ENCODE data around the gene CTDNEP1.

DNA sequence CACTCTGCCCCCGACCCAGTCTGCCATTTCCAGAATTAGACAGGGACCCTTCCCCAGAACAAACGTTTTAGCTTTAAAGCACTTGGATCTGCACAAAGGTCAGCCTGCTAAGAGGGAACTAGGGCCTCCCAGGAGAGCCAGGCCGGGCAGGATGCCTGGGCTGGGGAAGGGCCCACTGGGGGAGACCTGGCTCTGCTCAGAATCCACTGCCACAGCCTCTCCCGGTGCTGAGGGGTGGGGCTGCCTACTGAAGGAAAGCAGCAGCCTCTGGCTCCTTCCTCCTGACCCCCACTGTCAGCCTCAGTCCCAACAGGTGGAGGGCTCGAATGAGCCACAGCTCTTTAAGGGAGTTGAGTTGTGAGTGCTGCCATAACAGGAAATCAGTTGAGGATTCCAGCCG, 41.2 kb upstream of the CTDNEP1 start:
- TF ChIP-seq, protein P1, sequence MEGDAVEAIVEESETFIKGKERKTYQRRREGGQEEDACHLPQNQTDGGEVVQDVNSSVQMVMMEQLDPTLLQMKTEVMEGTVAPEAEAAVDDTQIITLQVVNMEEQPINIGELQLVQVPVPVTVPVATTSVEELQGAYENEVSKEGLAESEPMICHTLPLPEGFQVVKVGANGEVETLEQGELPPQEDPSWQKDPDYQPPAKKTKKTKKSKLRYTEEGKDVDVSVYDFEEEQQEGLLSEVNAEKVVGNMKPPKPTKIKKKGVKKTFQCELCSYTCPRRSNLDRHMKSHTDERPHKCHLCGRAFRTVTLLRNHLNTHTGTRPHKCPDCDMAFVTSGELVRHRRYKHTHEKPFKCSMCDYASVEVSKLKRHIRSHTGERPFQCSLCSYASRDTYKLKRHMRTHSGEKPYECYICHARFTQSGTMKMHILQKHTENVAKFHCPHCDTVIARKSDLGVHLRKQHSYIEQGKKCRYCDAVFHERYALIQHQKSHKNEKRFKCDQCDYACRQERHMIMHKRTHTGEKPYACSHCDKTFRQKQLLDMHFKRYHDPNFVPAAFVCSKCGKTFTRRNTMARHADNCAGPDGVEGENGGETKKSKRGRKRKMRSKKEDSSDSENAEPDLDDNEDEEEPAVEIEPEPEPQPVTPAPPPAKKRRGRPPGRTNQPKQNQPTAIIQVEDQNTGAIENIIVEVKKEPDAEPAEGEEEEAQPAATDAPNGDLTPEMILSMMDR (IDR thresholded peaks at IDR 0.05) = no peak
- TF ChIP-seq POLR2A (IDR thresholded peaks at IDR 0.05) = no peak
